Coronary artery (tissue), 2 donors: ENCODE measurements around the gene YPEL1.
"Not testable (repeated sequence)": the region's sequence is repeated elsewhere in the genome, so short reads cannot be mapped to it uniquely, and the experiment has no call there.

Source experiments
- DNase-seq: peaks from one replicate; pipeline ENCODE4 v3.0.0-alpha.2; 2017; ENCODE audit warnings: low spot score
- H3K27ac ChIP-seq, 2 donors: fragments of 200-600 bp; sonication (generic); one replicate each; pipeline ENCODE4 v1.5.1; 2016 to 2019
- H3K4me3 ChIP-seq: fragments of 200-600 bp; sonication (generic); 2 replicates; pipeline ENCODE4 v1.5.1; 2016; ENCODE audit warnings: mild to moderate bottlenecking, moderate library complexity
- CTCF ChIP-seq: fragments of 200-600 bp; sonication (generic); IDR thresholded peaks from one replicate; pipeline ENCODE4 v1.5.1; 2019; ENCODE audit warnings: antibody characterized with exemption

Gene YPEL1

DNA sequence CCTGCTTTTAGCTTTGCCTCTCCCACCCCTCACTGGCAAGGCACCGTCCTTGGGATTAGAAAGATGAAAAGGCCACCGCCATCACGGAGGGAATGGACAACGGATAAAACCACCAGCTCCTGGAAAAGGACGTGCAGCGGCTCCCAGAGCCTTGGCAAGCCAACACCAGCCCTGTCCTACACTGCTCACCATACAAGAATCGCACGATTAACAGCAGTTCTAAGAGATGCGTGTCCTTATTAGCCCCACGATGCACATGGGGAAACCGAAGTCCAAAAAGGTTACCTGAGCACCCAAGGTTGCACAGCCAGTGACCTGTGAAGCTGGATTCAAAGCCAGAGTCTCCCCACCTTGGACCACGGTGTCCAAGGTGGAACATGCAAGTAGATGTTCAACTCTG is 7.3 kb downstream of the YPEL1 start:
- Histone ChIP-seq H3K4me3 (no peak overlapping the region), H3K27ac (no peak overlapping the region)
- TF ChIP-seq CTCF: no peak
- no peak for DNase-seq

GRCh38 chr22:21727768-21728167 is 7.8 kb downstream of the YPEL1 start:
- Histone ChIP-seq H3K4me3 (no peak overlapping the region), H3K27ac (no peak overlapping the region)
- TF ChIP-seq CTCF: no peak
- no peak for DNase-seq

- H3K4me3 ChIP-seq: no peak overlapping the region
- H3K27ac ChIP-seq: no peak overlapping the region
- no peak for TF ChIP-seq CTCF
- DNase-seq: no peak
These were observed 8.4 kb downstream of the YPEL1 start for GRCh38 chr22:21727159-21727558.

- no peak for DNase-seq
- no peak overlapping the region for H3K4me3 ChIP-seq
- H3K27ac ChIP-seq: no peak overlapping the region
- TF ChIP-seq CTCF: no peak
These were observed 8.9 kb downstream of the YPEL1 start for GRCh38 chr22:21726650-21727049.

DNA sequence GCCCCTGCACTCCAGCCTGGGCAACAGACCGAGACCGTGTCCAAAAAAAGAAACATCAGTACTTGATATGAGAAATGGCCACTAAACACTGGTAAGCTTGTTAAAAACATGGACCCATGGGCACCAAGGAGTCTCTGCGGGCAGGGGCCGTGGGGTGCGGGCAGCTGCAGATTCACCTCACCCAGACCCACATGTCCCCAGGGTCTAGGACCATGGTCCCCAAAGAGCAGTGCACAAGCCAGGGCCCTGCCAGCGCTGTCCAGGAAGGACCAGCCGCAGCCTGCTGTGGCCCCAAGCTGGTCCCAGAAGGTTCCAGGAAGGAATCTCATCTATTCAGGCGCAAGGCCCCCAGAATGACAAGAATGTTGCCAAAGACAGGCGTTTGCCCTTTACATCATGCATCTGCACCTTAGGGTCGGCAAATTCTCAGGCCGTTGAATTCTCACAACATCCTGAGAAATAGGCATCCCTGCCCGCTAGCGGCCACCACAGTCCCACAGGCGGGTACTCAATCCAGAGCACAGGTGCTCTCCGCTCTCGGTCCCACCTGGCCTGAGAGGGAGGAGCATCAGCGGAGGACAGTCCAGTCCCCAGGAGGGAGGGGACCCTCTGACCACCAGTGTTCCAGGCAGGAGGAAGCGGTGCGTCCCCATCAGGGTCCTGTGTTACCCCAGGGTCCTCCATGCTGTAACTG is 9.5 kb downstream of the YPEL1 start:
- DNase-seq: no peak
- no peak overlapping the region for H3K27ac ChIP-seq
- H3K4me3 ChIP-seq: no peak overlapping the region
- TF ChIP-seq CTCF: no peak

DNA sequence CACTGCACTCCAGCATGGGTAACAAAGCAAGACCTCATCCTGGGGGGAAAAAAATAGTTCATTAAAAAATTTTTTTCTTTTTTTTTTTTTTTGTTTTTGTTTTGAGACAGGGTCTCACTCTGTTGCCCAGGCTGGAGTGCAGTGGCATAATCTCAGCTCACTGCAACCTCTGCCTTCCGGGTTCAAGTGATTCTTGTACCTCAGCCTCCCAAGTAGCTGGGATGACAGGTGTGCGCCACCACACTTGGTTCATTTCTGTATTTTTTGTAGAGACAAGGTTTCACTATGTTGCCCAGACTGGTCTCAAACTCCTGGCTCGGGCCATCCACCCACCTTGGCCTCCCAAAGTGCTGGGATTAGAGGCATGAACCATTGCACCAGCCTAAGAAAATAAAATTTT is 11.1 kb downstream of the YPEL1 start:
- DNase-seq, H3K27ac ChIP-seq, H3K4me3 ChIP-seq: not testable (repeated sequence)

GRCh38 chr22:21721195-21721852 is 14.3 kb downstream of the YPEL1 start:
- H3K27ac ChIP-seq: not testable (repeated sequence)

GRCh38 chr22:21720191-21720859 is 15.3 kb downstream of the YPEL1 start:
- not testable (repeated sequence) for H3K27ac ChIP-seq, H3K4me3 ChIP-seq, DNase-seq

More at GRCh38 chr22:21721195-21721852, 14.3 kb downstream of the YPEL1 start:
- DNase-seq, H3K4me3 ChIP-seq: not testable (repeated sequence)
